Endothelial cell of umbilical vein (primary cell): Measurements from ENCODE around the gene NDUFS3. TPM values are rescaled to one million over a fixed set of nuclear protein-coding genes. Genes with fewer than 3 reads are reported as not detected.

ENCODE experiments used
- BruUV-seq: library from RNA; stranded (reverse); fragments of 400-500 nt; replicated peaks from 2 replicates; lab custom pipeline; 2021; lab: Mats Ljungman, UMichigan
- CTCF ChIA-PET: fragments of 300-600, 350-600 bp; sonication (Branson Sonifier 250); formaldehyde crosslinking; loops from one replicate; lab custom pipeline; 2021; ENCODE audit warnings: antibody characterized with exemption, inconsistent platforms; lab: Charles Lee
- POLR2A ChIA-PET: fragments of 300-600, 350-600 bp; sonication (Branson Sonifier 250); formaldehyde crosslinking; loops from one replicate; lab custom pipeline; 2021; ENCODE audit warnings: antibody characterized with exemption, inconsistent platforms; lab: Charles Lee
- DNase-seq: peaks from one replicate; pipeline ENCODE4 v3.0.0-alpha.2; 2011; ENCODE audit warnings: low read depth, low spot score
- FAIRE-seq: peaks from 2 replicates; lab custom pipeline; 2011; peaks lifted over from hg19 to GRCh38; lab: Jason Lieb, UNC
- H2AFZ ChIP-seq: 2 replicates; pipeline ENCODE4 v1.6.0; 2012; ENCODE audit warnings: low read depth, low read length, control low read depth, inconsistent platforms
- H3K27ac ChIP-seq: 2 replicates; pipeline ENCODE4 v1.5.1; 2011; ENCODE audit warnings: low read depth, mild to moderate bottlenecking, control low read depth, low read length, moderate library complexity; ENCODE audit not compliant: insufficient read depth
- H3K27me3 ChIP-seq, 2 experiments: 2 replicates each; pipeline versions ENCODE4 v1.6.0 to v1.6.1; 2011; ENCODE audit warnings: low read length in 2 of 2, mixed read lengths in 1 of 2; ENCODE audit not compliant: control insufficient read depth in 2 of 2, insufficient read depth in 2 of 2
- H3K36me3 ChIP-seq, 2 experiments: 2 replicates in 1 of 2; 3 replicates in 1 of 2; pipeline ENCODE4 v1.5.1; 2011; ENCODE audit warnings: low read length in 2 of 2, mild to moderate bottlenecking in 1 of 2, moderate library complexity in 1 of 2; ENCODE audit not compliant: control insufficient read depth in 2 of 2, insufficient read depth in 2 of 2; ENCODE audit errors: extremely low read depth in 1 of 2
- H3K4me1 ChIP-seq: 3 replicates; pipeline ENCODE4 v1.5.1; 2011; ENCODE audit warnings: mild to moderate bottlenecking, low read length; ENCODE audit not compliant: control insufficient read depth, insufficient read depth; ENCODE audit errors: extremely low read depth
- H3K4me2 ChIP-seq: 2 replicates; pipeline ENCODE4 v1.6.1; 2011; ENCODE audit warnings: low read length, control low read depth, mixed read lengths; ENCODE audit not compliant: insufficient read depth
- H3K4me3 ChIP-seq, 3 experiments: fragments of 200-600 bp in 1 of 3; sonication (generic), shearing (Covaris generic) in 1 of 3; replicated peaks in 1 of 3; 2 replicates each; pipeline ENCODE4 v1.5.1; 2011 to 2016; ENCODE audit warnings: control low read depth in 3 of 3, low read length in 3 of 3, mild to moderate bottlenecking in 2 of 3, inconsistent platforms in 1 of 3, low read depth in 1 of 3, moderate library complexity in 1 of 3; ENCODE audit not compliant: insufficient read depth in 1 of 3
- H3K79me2 ChIP-seq: 2 replicates; pipeline ENCODE4 v1.6.0; 2012; ENCODE audit warnings: low read length, inconsistent platforms; ENCODE audit not compliant: control insufficient read depth, insufficient read depth
- H3K9ac ChIP-seq: replicated peaks from 2 replicates; pipeline ENCODE3; 2011; ENCODE audit warnings: low read length, control low read depth; ENCODE audit not compliant: insufficient read depth; ENCODE audit errors: extremely low read depth
- H3K9me1 ChIP-seq: replicated peaks from 3 replicates; pipeline ENCODE4 v1.6.0; 2011; ENCODE audit warnings: mild to moderate bottlenecking, low read length; ENCODE audit not compliant: control insufficient read depth, insufficient read depth; ENCODE audit errors: extremely low read depth
- H3K9me3 ChIP-seq: replicated peaks from 2 replicates; pipeline ENCODE4 v1.5.1; 2012; ENCODE audit warnings: low read length, inconsistent platforms; ENCODE audit not compliant: control insufficient read depth, insufficient read depth
- H4K20me1 ChIP-seq: replicated peaks from 2 replicates; pipeline ENCODE3; 2011; ENCODE audit warnings: mild to moderate bottlenecking, low read length; ENCODE audit not compliant: control insufficient read depth, insufficient read depth; ENCODE audit errors: extremely low read depth
- EZH2 ChIP-seq: IDR thresholded peaks from 2 replicates; pipeline ENCODE4 v1.6.1; 2012; ENCODE audit warnings: borderline replicate concordance, low read depth, mild to moderate bottlenecking, moderate library complexity, low read length, inconsistent platforms; ENCODE audit not compliant: severe bottlenecking
- FOS ChIP-seq: IDR thresholded peaks from 2 replicates; pipeline ENCODE4 v1.6.1; 2011; ENCODE audit warnings: mild to moderate bottlenecking, low read length, moderate library complexity, borderline replicate concordance; ENCODE audit not compliant: insufficient read depth
- GATA2 ChIP-seq: IDR thresholded peaks from 2 replicates; pipeline ENCODE4 v1.7.0; 2011; ENCODE audit warnings: low read depth, mild to moderate bottlenecking, moderate library complexity, mixed read lengths, low read length; ENCODE audit not compliant: insufficient read length, insufficient read depth
- JUN ChIP-seq: IDR thresholded peaks from 2 replicates; pipeline ENCODE4 v1.6.1; 2011; ENCODE audit warnings: borderline replicate concordance, low read depth; ENCODE audit not compliant: insufficient read length, insufficient read depth
- MYC ChIP-seq: IDR thresholded peaks from one replicate; pipeline ENCODE4 v1.6.1; 2011; ENCODE audit warnings: mild to moderate bottlenecking, low read depth, low read length
- POLR2A ChIP-seq: IDR thresholded peaks from 2 replicates; pipeline ENCODE4 v1.6.1; 2012; ENCODE audit warnings: low read depth, mild to moderate bottlenecking, control low read depth, low read length
- POLR2AphosphoS5 ChIP-seq: IDR thresholded peaks from 2 replicates; pipeline ENCODE4 v1.6.1; 2012; ENCODE audit warnings: low read depth, mild to moderate bottlenecking, control low read depth, low read length, moderate library complexity; ENCODE audit not compliant: insufficient read depth
- dilution Hi-C: fragments of 300-500 bp; cut with MboI; formaldehyde crosslinking; loops from one replicate; pipeline ENCODE4 v1.15.0; 2019; ENCODE audit warnings: low sequenced_read_pairs; ENCODE audit not compliant: extremely low pct_ligation_motif_present
- intact Hi-C: fragments of 100-400 bp; cut with micrococcal nuclease; formaldehyde crosslinking; loops from one replicate; pipeline ENCODE4 v1.10.0; 2022
- polyA plus RNA-seq, 4 experiments: library from polyadenylated mRNA; depleted of rRNA in 3 of 4; stranded (reverse) in 3 of 4; unstranded in 1 of 4; fragments of >200 nt; gene quantifications; 2 replicates each; pipeline versions ENCODE4 v1.2.1 to v1.2.3, GENCODE V29; 2011 to 2012; ENCODE audit warnings: missing spikeins in 1 of 4
- total RNA-seq: library from RNA; stranded (reverse); gene quantifications from 2 replicates; pipeline ENCODE4 v1.2.3, GENCODE V29; 2021
- TF ChIP-seq, protein P1 (sequence below), 2 donors: IDR thresholded peaks; 1 replicate in 1 of 2; 2 replicates in 1 of 2; pipeline ENCODE4 v1.5.1; 2011; ENCODE audit warnings: low read length in 2 of 2, mild to moderate bottlenecking in 2 of 2, moderate library complexity in 2 of 2, control low read depth in 1 of 2, inconsistent platforms in 1 of 2, low read depth in 1 of 2; ENCODE audit not compliant: insufficient read depth in 1 of 2; ENCODE audit errors: extremely low read depth in 1 of 2
- TF ChIP-seq, protein P2 (sequence below): IDR thresholded peaks from 2 replicates; pipeline ENCODE4 v1.6.1; 2011; ENCODE audit not compliant: insufficient read depth, insufficient read length

The NDUFS3 gene
- total and polyA plus RNA-seq, 2 donors (not counting 3 experiments of a cell fraction or from before 2014, with no cell fraction given), result 99.7 to 169 TPM

DNA sequence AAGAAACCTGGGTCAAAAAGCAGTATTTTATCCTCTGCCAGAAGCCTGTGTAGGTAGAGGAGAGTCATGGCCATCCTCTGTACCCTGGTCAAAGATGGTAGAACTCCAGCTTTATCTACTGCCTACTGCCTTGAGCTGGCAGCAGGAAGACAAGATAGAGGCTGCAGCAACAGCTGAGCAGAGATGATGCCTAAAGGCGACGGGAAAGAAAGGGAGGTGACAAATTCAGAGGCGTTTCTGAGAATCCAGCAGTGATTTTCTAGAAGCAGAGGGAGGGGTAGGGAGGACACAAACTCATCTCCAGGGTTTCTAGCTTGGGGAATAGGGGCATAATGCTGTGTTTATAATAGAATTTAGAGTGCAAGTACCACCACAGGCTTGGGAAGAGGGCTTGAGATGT lies 30.8 kb downstream of the NDUFS3 start:
- no peak overlapping the region for H3K9ac ChIP-seq
- CTCF ChIA-PET, result no interaction called here
- no peaks in the 10 kb centered on the region for H3K79me2 ChIP-seq
- BruUV-seq, result no TSS peak
- no peak overlapping the region for H3K4me2 ChIP-seq
- TF ChIP-seq MYC (no peak), JUN (no peak), EZH2 (no peak), POLR2AphosphoS5 (no peak), FOS (no peak), POLR2A (no peak), GATA2 (no peak)
- TF ChIP-seq, protein P1, sequence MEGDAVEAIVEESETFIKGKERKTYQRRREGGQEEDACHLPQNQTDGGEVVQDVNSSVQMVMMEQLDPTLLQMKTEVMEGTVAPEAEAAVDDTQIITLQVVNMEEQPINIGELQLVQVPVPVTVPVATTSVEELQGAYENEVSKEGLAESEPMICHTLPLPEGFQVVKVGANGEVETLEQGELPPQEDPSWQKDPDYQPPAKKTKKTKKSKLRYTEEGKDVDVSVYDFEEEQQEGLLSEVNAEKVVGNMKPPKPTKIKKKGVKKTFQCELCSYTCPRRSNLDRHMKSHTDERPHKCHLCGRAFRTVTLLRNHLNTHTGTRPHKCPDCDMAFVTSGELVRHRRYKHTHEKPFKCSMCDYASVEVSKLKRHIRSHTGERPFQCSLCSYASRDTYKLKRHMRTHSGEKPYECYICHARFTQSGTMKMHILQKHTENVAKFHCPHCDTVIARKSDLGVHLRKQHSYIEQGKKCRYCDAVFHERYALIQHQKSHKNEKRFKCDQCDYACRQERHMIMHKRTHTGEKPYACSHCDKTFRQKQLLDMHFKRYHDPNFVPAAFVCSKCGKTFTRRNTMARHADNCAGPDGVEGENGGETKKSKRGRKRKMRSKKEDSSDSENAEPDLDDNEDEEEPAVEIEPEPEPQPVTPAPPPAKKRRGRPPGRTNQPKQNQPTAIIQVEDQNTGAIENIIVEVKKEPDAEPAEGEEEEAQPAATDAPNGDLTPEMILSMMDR (IDR thresholded peaks at IDR 0.05; ENCODE audit: extremely low read depth in 1 of 2, insufficient read depth in 1 of 2, low read depth in 1 of 2, low read length in 2 of 2), result no peak
- TF ChIP-seq, protein P2, sequence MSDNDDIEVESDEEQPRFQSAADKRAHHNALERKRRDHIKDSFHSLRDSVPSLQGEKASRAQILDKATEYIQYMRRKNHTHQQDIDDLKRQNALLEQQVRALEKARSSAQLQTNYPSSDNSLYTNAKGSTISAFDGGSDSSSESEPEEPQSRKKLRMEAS, result no peak
- no peaks in the 10 kb centered on the region for H4K20me1 ChIP-seq
- H3K27me3 ChIP-seq, result peaks cover 0 to 3% of the 10 kb centered on the region in 2 experiments
- no peak overlapping the region for H3K27ac ChIP-seq
- H3K9me1 ChIP-seq, result no peaks in the 10 kb centered on the region
- no peak overlapping the region for H3K4me3 ChIP-seq
- POLR2A ChIA-PET, result no interaction called here
- H3K9me3 ChIP-seq, result no peaks in the 10 kb centered on the region
- intact Hi-C loops, result no loop called here
- FAIRE-seq (no peak), DNase-seq (no peak)
- H3K4me1 ChIP-seq, result no peaks in the 10 kb centered on the region
- H2AFZ ChIP-seq, result no peak overlapping the region
- no peaks in the 10 kb centered on the region for H3K36me3 ChIP-seq
- dilution Hi-C loops, result no loop called here
